GM19351 (cell line): ENCODE results near the gene MTMR6.

ENCODE experiments used
- ATAC-seq: cut with Tn5 transposase; IDR thresholded peaks from one replicate; pipeline ENCODE4 v1.9.1; 2021; ENCODE audit warnings: mild to moderate bottlenecking, moderate library complexity; ENCODE audit not compliant: unreplicated experiment

Gene MTMR6

GRCh38 chr13:25217023-25217885, 70.0 kb downstream of the MTMR6 start:
- ATAC-seq = no peak

GRCh38 chr13:25215253-25215575, 72.1 kb downstream of the MTMR6 start:
- no peak for ATAC-seq

- no peak for ATAC-seq
Measured at GRCh38 chr13:25214491-25215252, 72.6 kb downstream of the MTMR6 start.

- ATAC-seq = no peak
Measured at GRCh38 chr13:25213715-25214114, 73.6 kb downstream of the MTMR6 start.

- no peak for ATAC-seq
Measured at GRCh38 chr13:25210842-25211569, 76.3 kb downstream of the MTMR6 start.

- no peak for ATAC-seq
Measured at GRCh38 chr13:25207291-25207810, 79.9 kb downstream of the MTMR6 start.

GRCh38 chr13:25204863-25205262, 82.4 kb downstream of the MTMR6 start:
- no peak for ATAC-seq

GRCh38 chr13:25203127-25203740, 84.1 kb downstream of the MTMR6 start:
- ATAC-seq = no peak

GRCh38 chr13:25200783-25201182, 86.5 kb downstream of the MTMR6 start:
- ATAC-seq = no peak

- ATAC-seq = no peak
Measured at GRCh38 chr13:25198647-25199046, 88.6 kb downstream of the MTMR6 start.

GRCh38 chr13:25196971-25197370, 90.3 kb downstream of the MTMR6 start:
- ATAC-seq = no peak
